Suprapubic skin (tissue), 3 donors: Measurements from ENCODE around the gene SETD9.

Source experiments
- POLR2AphosphoS5 ChIP-seq, 3 donors: sonication (generic); formaldehyde crosslinking; IDR thresholded peaks; one replicate each; pipeline ENCODE4 v1.6.1; 2017; ENCODE audit warnings: antibody characterized with exemption in 3 of 3
- TF ChIP-seq, protein P1 (sequence below), 2 donors: fragments of 200-600 bp in 1 of 2; fragments of 450-650 bp in 1 of 2; sonication (generic) in 1 of 2; IDR thresholded peaks; one replicate each; pipeline ENCODE4 v1.5.1; 2016 to 2019; ENCODE audit warnings: antibody characterized with exemption in 2 of 2, mild to moderate bottlenecking in 1 of 2, moderate library complexity in 1 of 2

DNA sequence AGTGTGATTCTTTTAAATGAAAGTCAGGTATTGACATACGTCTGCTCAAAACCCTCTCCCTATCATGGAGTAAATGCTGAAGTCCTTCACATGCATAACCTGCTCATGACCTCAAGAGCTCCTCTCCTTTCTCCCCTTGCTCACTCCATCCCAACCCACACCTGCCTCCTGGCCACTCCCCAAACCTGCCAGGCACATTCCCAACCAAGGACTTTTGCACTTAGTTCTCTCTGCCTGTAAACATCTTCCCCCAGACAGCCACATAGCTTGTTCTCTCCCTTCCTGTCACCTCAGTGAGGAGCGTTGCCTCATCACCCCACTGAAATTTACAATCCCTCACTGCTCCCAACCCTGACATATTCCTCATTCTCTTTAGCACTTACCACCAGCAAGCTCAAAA is 8.7 kb downstream of the SETD9 start:
- TF ChIP-seq, protein P1, sequence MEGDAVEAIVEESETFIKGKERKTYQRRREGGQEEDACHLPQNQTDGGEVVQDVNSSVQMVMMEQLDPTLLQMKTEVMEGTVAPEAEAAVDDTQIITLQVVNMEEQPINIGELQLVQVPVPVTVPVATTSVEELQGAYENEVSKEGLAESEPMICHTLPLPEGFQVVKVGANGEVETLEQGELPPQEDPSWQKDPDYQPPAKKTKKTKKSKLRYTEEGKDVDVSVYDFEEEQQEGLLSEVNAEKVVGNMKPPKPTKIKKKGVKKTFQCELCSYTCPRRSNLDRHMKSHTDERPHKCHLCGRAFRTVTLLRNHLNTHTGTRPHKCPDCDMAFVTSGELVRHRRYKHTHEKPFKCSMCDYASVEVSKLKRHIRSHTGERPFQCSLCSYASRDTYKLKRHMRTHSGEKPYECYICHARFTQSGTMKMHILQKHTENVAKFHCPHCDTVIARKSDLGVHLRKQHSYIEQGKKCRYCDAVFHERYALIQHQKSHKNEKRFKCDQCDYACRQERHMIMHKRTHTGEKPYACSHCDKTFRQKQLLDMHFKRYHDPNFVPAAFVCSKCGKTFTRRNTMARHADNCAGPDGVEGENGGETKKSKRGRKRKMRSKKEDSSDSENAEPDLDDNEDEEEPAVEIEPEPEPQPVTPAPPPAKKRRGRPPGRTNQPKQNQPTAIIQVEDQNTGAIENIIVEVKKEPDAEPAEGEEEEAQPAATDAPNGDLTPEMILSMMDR (IDR thresholded peaks at IDR 0.05): no peak
- no peak for TF ChIP-seq POLR2AphosphoS5 (IDR thresholded peaks at IDR 0.05)
